Panc1 (cell line): ENCODE data around the gene DAB2. TPM values are rescaled to one million over a fixed set of nuclear protein-coding genes. Genes with fewer than 3 reads are reported as not detected.

Experiments used
- ATAC-seq: fragments of 200-7000 bp; cut with Tn5 transposase; 2 replicates; pipeline ENCODE4 v1.9.1; 2020; ENCODE audit warnings: mild to moderate bottlenecking, moderate library complexity
- BruUV-seq: library from RNA; stranded (reverse); fragments of 400-500 nt; replicated peaks from 2 replicates; lab custom pipeline; 2021; lab: Mats Ljungman, UMichigan
- CTCF ChIA-PET: fragments of 300-600 bp; sonication (Branson Sonifier 250); formaldehyde crosslinking; loops from one replicate; lab custom pipeline; 2022; ENCODE audit warnings: antibody characterized with exemption; lab: Charles Lee
- POLR2A ChIA-PET: fragments of 300-600 bp; sonication (Branson Sonifier 250); formaldehyde crosslinking; loops from one replicate; lab custom pipeline; 2022; ENCODE audit warnings: antibody characterized with exemption; lab: Charles Lee
- DNase-seq: peaks from one replicate; pipeline ENCODE4 v3.0.0-alpha.2; 2010; ENCODE audit warnings: low read depth, low spot score
- H3K27ac ChIP-seq: 2 replicates; pipeline ENCODE4 v1.5.1; 2011; ENCODE audit warnings: mild to moderate bottlenecking, low read length, inconsistent platforms
- H3K27me3 ChIP-seq: fragments of 200-500 bp; sonication (Bioruptor generic); 2 replicates; pipeline ENCODE4 v1.6.0; 2014; ENCODE audit warnings: low read length, inconsistent platforms; ENCODE audit not compliant: control insufficient read depth, insufficient read depth
- H3K36me3 ChIP-seq: fragments of 200-500 bp; sonication (Bioruptor generic); 2 replicates; pipeline ENCODE4 v1.5.1; 2014; ENCODE audit warnings: inconsistent platforms, mild to moderate bottlenecking, low read length, moderate library complexity; ENCODE audit not compliant: control insufficient read depth, insufficient read depth
- H3K4me1 ChIP-seq: 2 replicates; pipeline ENCODE4 v1.5.1; 2011; ENCODE audit warnings: inconsistent platforms, mild to moderate bottlenecking, low read length, moderate library complexity; ENCODE audit not compliant: control insufficient read depth, insufficient read depth
- H3K4me3 ChIP-seq, 2 experiments: 2 replicates each; pipeline ENCODE4 v1.5.1; 2011 to 2012; ENCODE audit warnings: low read depth in 2 of 2, low read length in 2 of 2, mild to moderate bottlenecking in 2 of 2, inconsistent platforms in 1 of 2, moderate library complexity in 1 of 2
- H3K9me3 ChIP-seq: fragments of 200-500 bp; sonication (Bioruptor generic); 2 replicates; pipeline ENCODE4 v1.5.1; 2014; ENCODE audit warnings: low read depth, mild to moderate bottlenecking, inconsistent platforms, low read length, moderate library complexity; ENCODE audit not compliant: control insufficient read depth, insufficient read depth
- POLR2AphosphoS5 ChIP-seq: IDR thresholded peaks from 2 replicates; pipeline ENCODE4 v1.6.1; 2012; ENCODE audit warnings: mild to moderate bottlenecking, low read depth, low read length, moderate library complexity
- SIN3A ChIP-seq: IDR thresholded peaks from 2 replicates; pipeline ENCODE4 v1.6.1; 2012; ENCODE audit warnings: low read depth, mild to moderate bottlenecking, low read length, moderate library complexity, borderline replicate concordance; ENCODE audit not compliant: insufficient read depth
- TCF7L2 ChIP-seq: IDR thresholded peaks from 2 replicates; pipeline ENCODE4 v1.6.1; 2011; ENCODE audit warnings: mild to moderate bottlenecking, low read depth, low read length, inconsistent platforms
- in situ Hi-C: cut with HindIII; loops from 2 replicates; pipeline ENCODE4 v1.10.0; 2016; ENCODE audit warnings: low sequenced_read_pairs, low pct_unique_long_range_greater_than_20kb
- intact Hi-C: fragments of 100-400 bp; cut with micrococcal nuclease; formaldehyde crosslinking; loops from one replicate; pipeline ENCODE4 v1.10.0; 2022; ENCODE audit not compliant: unreplicated experiment
- total RNA-seq: library from RNA; stranded (reverse); gene quantifications from one replicate; pipeline ENCODE4 v1.2.1, GENCODE V29; 2021; ENCODE audit not compliant: unreplicated experiment
- TF ChIP-seq, protein P1 (sequence below): fragments of 450-650 bp; IDR thresholded peaks from 2 replicates; pipeline ENCODE4 v1.5.1; 2017; ENCODE audit warnings: mild to moderate bottlenecking
- TF ChIP-seq, protein P2 (sequence below), 2 experiments: IDR thresholded peaks; 2 replicates each; pipeline ENCODE4 v1.6.1; 2011 to 2012; ENCODE audit warnings: low read depth in 2 of 2, control low read depth in 1 of 2, low read length in 1 of 2, mild to moderate bottlenecking in 1 of 2, moderate library complexity in 1 of 2; ENCODE audit not compliant: insufficient read depth in 1 of 2

The DAB2 gene
- total RNA-seq, 1 experiment from 2014 or later, result 1.7 TPM

GRCh38 chr5:39341896-39342295, 82.9 kb downstream of the DAB2 start:
- no peak for TF ChIP-seq TCF7L2
- TF ChIP-seq POLR2AphosphoS5, result no peak
- TF ChIP-seq, protein P1, sequence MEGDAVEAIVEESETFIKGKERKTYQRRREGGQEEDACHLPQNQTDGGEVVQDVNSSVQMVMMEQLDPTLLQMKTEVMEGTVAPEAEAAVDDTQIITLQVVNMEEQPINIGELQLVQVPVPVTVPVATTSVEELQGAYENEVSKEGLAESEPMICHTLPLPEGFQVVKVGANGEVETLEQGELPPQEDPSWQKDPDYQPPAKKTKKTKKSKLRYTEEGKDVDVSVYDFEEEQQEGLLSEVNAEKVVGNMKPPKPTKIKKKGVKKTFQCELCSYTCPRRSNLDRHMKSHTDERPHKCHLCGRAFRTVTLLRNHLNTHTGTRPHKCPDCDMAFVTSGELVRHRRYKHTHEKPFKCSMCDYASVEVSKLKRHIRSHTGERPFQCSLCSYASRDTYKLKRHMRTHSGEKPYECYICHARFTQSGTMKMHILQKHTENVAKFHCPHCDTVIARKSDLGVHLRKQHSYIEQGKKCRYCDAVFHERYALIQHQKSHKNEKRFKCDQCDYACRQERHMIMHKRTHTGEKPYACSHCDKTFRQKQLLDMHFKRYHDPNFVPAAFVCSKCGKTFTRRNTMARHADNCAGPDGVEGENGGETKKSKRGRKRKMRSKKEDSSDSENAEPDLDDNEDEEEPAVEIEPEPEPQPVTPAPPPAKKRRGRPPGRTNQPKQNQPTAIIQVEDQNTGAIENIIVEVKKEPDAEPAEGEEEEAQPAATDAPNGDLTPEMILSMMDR, result no peak
- TF ChIP-seq SIN3A, result no peak
- TF ChIP-seq, protein P2, sequence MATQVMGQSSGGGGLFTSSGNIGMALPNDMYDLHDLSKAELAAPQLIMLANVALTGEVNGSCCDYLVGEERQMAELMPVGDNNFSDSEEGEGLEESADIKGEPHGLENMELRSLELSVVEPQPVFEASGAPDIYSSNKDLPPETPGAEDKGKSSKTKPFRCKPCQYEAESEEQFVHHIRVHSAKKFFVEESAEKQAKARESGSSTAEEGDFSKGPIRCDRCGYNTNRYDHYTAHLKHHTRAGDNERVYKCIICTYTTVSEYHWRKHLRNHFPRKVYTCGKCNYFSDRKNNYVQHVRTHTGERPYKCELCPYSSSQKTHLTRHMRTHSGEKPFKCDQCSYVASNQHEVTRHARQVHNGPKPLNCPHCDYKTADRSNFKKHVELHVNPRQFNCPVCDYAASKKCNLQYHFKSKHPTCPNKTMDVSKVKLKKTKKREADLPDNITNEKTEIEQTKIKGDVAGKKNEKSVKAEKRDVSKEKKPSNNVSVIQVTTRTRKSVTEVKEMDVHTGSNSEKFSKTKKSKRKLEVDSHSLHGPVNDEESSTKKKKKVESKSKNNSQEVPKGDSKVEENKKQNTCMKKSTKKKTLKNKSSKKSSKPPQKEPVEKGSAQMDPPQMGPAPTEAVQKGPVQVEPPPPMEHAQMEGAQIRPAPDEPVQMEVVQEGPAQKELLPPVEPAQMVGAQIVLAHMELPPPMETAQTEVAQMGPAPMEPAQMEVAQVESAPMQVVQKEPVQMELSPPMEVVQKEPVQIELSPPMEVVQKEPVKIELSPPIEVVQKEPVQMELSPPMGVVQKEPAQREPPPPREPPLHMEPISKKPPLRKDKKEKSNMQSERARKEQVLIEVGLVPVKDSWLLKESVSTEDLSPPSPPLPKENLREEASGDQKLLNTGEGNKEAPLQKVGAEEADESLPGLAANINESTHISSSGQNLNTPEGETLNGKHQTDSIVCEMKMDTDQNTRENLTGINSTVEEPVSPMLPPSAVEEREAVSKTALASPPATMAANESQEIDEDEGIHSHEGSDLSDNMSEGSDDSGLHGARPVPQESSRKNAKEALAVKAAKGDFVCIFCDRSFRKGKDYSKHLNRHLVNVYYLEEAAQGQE (IDR thresholded peaks at IDR 0.05; ENCODE audit: insufficient read depth in 1 of 2, low read depth in 2 of 2, low read length in 1 of 2), result no peak
- intact Hi-C loops, result no loop called here
- DNase-seq, result no peak

GRCh38 chr5:39340506-39340905, 84.3 kb downstream of the DAB2 start:
- DNase-seq (no peak), ATAC-seq (no peak)
- H3K4me1 ChIP-seq, result no peaks in the 10 kb centered on the region
- H3K36me3 ChIP-seq, result no peaks in the 10 kb centered on the region
- no TSS peak for BruUV-seq
- no peak overlapping the region for H3K27ac ChIP-seq
- ChIA-PET CTCF (no interaction called here), POLR2A (no interaction called here)
- intact Hi-C loops (no loop called here), in situ Hi-C loops (no loop called here)
- TF ChIP-seq, protein P2 (IDR thresholded peaks at IDR 0.05; ENCODE audit: insufficient read depth in 1 of 2, low read depth in 2 of 2, low read length in 1 of 2), result no peak
- TF ChIP-seq TCF7L2 (no peak), POLR2AphosphoS5 (no peak), SIN3A (no peak)
- TF ChIP-seq, protein P1, result no peak
- H3K4me3 ChIP-seq, result no peak overlapping the region
- no peaks in the 10 kb centered on the region; the same call in 1 of the 2 replicates for H3K27me3 ChIP-seq
- no peaks in the 10 kb centered on the region for H3K9me3 ChIP-seq

More at GRCh38 chr5:39341896-39342295, 82.9 kb downstream of the DAB2 start:
- Histone ChIP-seq H3K27me3 (no peaks in the 10 kb centered on the region), H3K27ac (no peak overlapping the region), H3K4me3 (no peak overlapping the region), H3K36me3 (no peaks in the 10 kb centered on the region), H3K4me1 (no peaks in the 10 kb centered on the region), H3K9me3 (no peaks in the 10 kb centered on the region)
- POLR2A ChIA-PET, result no interaction called here
- BruUV-seq, result no TSS peak
- in situ Hi-C loops, result no loop called here
- ATAC-seq, result no peak
- CTCF ChIA-PET, result no interaction called here
